SK-N-SH treated with all-trans-retinoic acid at 6 μM for 48 hours (cell line): ENCODE results near the gene PNPLA8.

ENCODE experiments used
- ATAC-seq: fragments of 200-7000 bp; cut with Tn5 transposase; 3 replicates; pipeline ENCODE4 v1.9.1; 2020; ENCODE audit warnings: mild to moderate bottlenecking, moderate library complexity
- ARNTL ChIP-seq: fragments of 450-650 bp; formaldehyde crosslinking; IDR thresholded peaks from 2 replicates; pipeline ENCODE4 v1.5.0; 2020; ENCODE audit warnings: low read depth, mild to moderate bottlenecking, moderate library complexity, borderline replicate concordance
- BACH2 ChIP-seq: fragments of 250-450 bp; sonication (Bioruptor Pico); IDR thresholded peaks from 2 replicates; pipeline ENCODE4 v1.9.0; 2021; ENCODE audit warnings: mild to moderate bottlenecking, borderline replicate concordance
- CSDC2 ChIP-seq: fragments of 250-450 bp; sonication (Bioruptor Pico); IDR thresholded peaks from 2 replicates; pipeline ENCODE4 v1.5.0; 2020; ENCODE audit warnings: mild to moderate bottlenecking, moderate library complexity
- ESRRG ChIP-seq: fragments of 250-450 bp; sonication (Bioruptor Pico); IDR thresholded peaks from 2 replicates; pipeline ENCODE4 v1.6.1; 2021; ENCODE audit warnings: mild to moderate bottlenecking
- GLIS3 ChIP-seq: fragments of 250-450 bp; sonication (Bioruptor Pico); IDR thresholded peaks from 2 replicates; pipeline ENCODE4 v1.5.0; 2020; ENCODE audit warnings: mild to moderate bottlenecking, moderate library complexity
- ISL1 ChIP-seq: fragments of 250-450 bp; sonication (Bioruptor Pico); IDR thresholded peaks from 2 replicates; pipeline ENCODE4 v2.1.2; 2022; ENCODE audit warnings: mild to moderate bottlenecking, moderate library complexity
- OSR1 ChIP-seq: fragments of 250-450 bp; sonication (Bioruptor Pico); IDR thresholded peaks from 2 replicates; pipeline ENCODE4 v1.8.0; 2022; ENCODE audit warnings: moderate library complexity, mild to moderate bottlenecking, inconsistent platforms
- PPARA ChIP-seq: fragments of 250-450 bp; sonication (Bioruptor Pico); IDR thresholded peaks from 2 replicates; pipeline ENCODE4 v1.5.0; 2020; ENCODE audit warnings: mild to moderate bottlenecking, borderline replicate concordance
- RARB ChIP-seq: fragments of 250-450 bp; sonication (Bioruptor Pico); IDR thresholded peaks from 2 replicates; pipeline ENCODE4 v1.8.0; 2021; ENCODE audit warnings: mild to moderate bottlenecking, moderate library complexity
- SNAI2 ChIP-seq: fragments of 250-450 bp; sonication (Bioruptor Pico); IDR thresholded peaks from 2 replicates; pipeline ENCODE4 v1.5.0; 2020; ENCODE audit warnings: mild to moderate bottlenecking, moderate library complexity
- TOX ChIP-seq: fragments of 250-450 bp; sonication (Bioruptor Pico); IDR thresholded peaks from 2 replicates; pipeline ENCODE4 v1.8.0; 2021; ENCODE audit warnings: mild to moderate bottlenecking, moderate library complexity, borderline replicate concordance
- ZC3H10 ChIP-seq: fragments of 250-450 bp; sonication (Bioruptor Pico); IDR thresholded peaks from 2 replicates; pipeline ENCODE4 v1.5.1; 2021; ENCODE audit warnings: mild to moderate bottlenecking, moderate library complexity
- ZFP3 ChIP-seq: fragments of 250-450 bp; sonication (Bioruptor Pico); IDR thresholded peaks from 2 replicates; pipeline ENCODE4 v1.5.0; 2020; ENCODE audit warnings: mild to moderate bottlenecking, moderate library complexity
- ZFP30 ChIP-seq: fragments of 450-650 bp; formaldehyde crosslinking; IDR thresholded peaks from 2 replicates; pipeline ENCODE4 v1.5.0; 2022; ENCODE audit warnings: mild to moderate bottlenecking, moderate library complexity
- ZNF565 ChIP-seq: fragments of 450-650 bp; formaldehyde crosslinking; conservative IDR thresholded peaks from 2 replicates; pipeline ENCODE4 v1.5.0; 2020; ENCODE audit warnings: low read depth, mild to moderate bottlenecking, moderate library complexity
- ZNF70 ChIP-seq: fragments of 450-650 bp; formaldehyde crosslinking; IDR thresholded peaks from 2 replicates; pipeline ENCODE4 v1.5.0; 2020; ENCODE audit warnings: mild to moderate bottlenecking, moderate library complexity
- ZNF8 ChIP-seq: fragments of 450-650 bp; formaldehyde crosslinking; IDR thresholded peaks from 2 replicates; pipeline ENCODE4 v1.5.0; 2020; ENCODE audit warnings: mild to moderate bottlenecking, moderate library complexity
- TF ChIP-seq, protein P1 (sequence below): fragments of 250-450 bp; sonication (Bioruptor Pico); IDR thresholded peaks from 2 replicates; pipeline ENCODE4 v1.8.0; 2020; ENCODE audit warnings: mild to moderate bottlenecking, moderate library complexity, borderline replicate concordance
- TF ChIP-seq, protein P2 (sequence below): fragments of 250-450 bp; sonication (Bioruptor Pico); IDR thresholded peaks from 2 replicates; pipeline ENCODE4 v1.5.1; 2021; ENCODE audit warnings: mild to moderate bottlenecking, moderate library complexity
- TF ChIP-seq, protein P3 (sequence below): fragments of 250-450 bp; sonication (Bioruptor Pico); IDR thresholded peaks from 2 replicates; pipeline ENCODE4 v1.5.1; 2020; ENCODE audit warnings: low read depth, mild to moderate bottlenecking, moderate library complexity
- TF ChIP-seq, protein P4 (sequence below): fragments of 250-450 bp; sonication (Bioruptor Pico); IDR thresholded peaks from 2 replicates; pipeline ENCODE4 v1.5.0; 2020; ENCODE audit warnings: mild to moderate bottlenecking, moderate library complexity
- TF ChIP-seq, protein P5 (sequence below): fragments of 250-450 bp; sonication (Bioruptor Pico); IDR thresholded peaks from 2 replicates; pipeline ENCODE4 v1.8.0; 2021; ENCODE audit warnings: low read depth, mild to moderate bottlenecking, moderate library complexity, borderline replicate concordance

Gene PNPLA8

DNA sequence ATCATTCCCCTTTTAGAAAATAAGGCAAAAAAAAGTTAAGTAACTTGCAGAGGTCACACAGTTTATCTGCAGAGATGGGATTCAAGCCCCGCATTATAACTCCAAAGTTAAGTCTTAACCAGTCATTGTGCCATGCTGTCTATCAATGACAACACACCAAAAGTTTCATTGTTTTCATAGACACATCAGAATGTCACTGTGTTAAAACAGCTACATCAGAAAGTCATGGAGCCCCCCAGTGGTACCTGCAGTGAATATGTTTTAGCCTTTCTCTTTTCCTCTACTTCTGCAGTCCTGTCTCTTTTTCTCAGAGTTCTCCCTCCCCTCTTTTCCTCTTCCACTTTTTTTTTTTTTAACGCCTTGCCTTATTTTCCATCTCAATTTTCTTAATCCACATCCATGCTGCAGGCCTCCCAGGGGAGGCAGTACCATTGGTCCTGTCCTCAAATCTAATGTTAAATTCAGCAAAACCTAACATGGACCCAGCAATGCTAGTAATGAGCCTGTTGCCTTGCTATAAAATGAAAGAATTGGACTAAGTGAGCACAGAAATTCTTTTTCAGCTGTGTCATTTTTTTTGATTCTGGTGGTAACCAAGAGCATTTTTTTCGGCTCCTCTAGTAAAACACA lies 65.9 kb downstream of the PNPLA8 start (continued):
- TF ChIP-seq, protein P1, sequence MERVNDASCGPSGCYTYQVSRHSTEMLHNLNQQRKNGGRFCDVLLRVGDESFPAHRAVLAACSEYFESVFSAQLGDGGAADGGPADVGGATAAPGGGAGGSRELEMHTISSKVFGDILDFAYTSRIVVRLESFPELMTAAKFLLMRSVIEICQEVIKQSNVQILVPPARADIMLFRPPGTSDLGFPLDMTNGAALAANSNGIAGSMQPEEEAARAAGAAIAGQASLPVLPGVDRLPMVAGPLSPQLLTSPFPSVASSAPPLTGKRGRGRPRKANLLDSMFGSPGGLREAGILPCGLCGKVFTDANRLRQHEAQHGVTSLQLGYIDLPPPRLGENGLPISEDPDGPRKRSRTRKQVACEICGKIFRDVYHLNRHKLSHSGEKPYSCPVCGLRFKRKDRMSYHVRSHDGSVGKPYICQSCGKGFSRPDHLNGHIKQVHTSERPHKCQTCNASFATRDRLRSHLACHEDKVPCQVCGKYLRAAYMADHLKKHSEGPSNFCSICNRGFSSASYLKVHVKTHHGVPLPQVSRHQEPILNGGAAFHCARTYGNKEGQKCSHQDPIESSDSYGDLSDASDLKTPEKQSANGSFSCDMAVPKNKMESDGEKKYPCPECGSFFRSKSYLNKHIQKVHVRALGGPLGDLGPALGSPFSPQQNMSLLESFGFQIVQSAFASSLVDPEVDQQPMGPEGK (CRISPR knock-in tag) = no peak
- no peak for TF ChIP-seq ISL1 (CRISPR knock-in tag)

DNA sequence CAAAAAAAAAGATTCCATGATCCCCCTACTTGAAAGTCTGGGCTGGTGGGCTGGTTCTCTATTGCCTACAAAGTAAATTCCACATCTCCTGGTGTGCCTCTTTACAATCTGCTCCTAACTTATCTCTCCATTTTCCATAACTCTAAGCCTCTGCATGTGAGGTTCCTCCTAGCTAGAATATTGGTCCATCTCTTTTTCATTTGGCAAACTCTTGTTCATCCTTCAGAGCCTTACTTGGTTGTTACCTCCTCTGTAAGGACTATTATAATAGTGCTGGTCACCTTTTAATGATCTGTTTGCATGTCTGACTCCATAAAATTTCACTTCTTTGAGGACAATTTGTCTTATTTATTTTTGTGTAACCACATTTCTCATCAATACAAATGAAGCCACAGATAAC lies 68.1 kb downstream of the PNPLA8 start:
- TF ChIP-seq ZFP3 (CRISPR knock-in tag) (peak; percentile 65; the same call in 1 of the 2 replicates), SNAI2 (CRISPR knock-in tag) (no peak)
- no peak for ATAC-seq

DNA sequence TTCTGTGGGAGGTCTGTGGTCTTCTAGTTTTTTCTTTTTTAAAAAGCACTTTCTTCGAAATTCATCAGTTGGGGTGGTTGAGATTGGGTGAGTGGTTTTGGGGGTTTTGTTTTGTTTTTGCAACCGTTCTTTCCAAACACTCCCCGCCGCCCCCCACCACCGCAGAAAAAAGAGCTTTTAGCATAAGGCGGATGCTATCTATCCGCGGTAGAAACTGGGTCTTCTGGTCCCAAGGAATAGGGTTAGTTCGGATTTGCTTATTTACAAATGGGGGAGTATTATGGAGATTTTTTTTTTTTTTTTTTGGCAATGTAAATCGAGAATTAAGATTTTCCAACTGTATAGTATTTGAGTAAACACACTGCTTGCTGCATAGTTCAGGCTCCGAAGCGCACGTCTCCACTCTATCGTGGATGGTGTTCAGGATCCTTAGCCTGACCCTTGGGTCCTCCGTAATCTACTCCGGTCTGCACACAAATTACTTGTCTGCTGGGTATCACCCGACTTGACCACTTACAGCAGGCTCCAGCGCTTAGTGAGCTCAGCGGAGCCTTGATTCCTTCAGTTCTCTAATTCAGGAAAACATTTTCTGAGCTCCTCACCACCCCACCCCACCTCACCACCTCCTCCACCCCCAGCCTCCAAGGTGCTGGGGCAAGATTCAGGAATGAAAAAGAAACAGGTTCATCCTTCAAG lies 68.9 kb downstream of the PNPLA8 start:
- TF ChIP-seq, protein P2, sequence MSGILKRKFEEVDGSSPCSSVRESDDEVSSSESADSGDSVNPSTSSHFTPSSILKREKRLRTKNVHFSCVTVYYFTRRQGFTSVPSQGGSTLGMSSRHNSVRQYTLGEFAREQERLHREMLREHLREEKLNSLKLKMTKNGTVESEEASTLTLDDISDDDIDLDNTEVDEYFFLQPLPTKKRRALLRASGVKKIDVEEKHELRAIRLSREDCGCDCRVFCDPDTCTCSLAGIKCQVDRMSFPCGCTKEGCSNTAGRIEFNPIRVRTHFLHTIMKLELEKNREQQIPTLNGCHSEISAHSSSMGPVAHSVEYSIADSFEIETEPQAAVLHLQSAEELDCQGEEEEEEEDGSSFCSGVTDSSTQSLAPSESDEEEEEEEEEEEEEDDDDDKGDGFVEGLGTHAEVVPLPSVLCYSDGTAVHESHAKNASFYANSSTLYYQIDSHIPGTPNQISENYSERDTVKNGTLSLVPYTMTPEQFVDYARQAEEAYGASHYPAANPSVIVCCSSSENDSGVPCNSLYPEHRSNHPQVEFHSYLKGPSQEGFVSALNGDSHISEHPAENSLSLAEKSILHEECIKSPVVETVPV = no peak
- TF ChIP-seq ZFP3 (CRISPR knock-in tag) = no peak
- TF ChIP-seq OSR1 (CRISPR knock-in tag) = no peak
- TF ChIP-seq, protein P3, sequence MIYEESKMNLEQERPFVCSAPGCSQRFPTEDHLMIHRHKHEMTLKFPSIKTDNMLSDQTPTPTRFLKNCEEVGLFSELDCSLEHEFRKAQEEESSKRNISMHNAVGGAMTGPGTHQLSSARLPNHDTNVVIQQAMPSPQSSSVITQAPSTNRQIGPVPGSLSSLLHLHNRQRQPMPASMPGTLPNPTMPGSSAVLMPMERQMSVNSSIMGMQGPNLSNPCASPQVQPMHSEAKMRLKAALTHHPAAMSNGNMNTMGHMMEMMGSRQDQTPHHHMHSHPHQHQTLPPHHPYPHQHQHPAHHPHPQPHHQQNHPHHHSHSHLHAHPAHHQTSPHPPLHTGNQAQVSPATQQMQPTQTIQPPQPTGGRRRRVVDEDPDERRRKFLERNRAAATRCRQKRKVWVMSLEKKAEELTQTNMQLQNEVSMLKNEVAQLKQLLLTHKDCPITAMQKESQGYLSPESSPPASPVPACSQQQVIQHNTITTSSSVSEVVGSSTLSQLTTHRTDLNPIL (CRISPR knock-in tag) = no peak
- TF ChIP-seq, protein P4, sequence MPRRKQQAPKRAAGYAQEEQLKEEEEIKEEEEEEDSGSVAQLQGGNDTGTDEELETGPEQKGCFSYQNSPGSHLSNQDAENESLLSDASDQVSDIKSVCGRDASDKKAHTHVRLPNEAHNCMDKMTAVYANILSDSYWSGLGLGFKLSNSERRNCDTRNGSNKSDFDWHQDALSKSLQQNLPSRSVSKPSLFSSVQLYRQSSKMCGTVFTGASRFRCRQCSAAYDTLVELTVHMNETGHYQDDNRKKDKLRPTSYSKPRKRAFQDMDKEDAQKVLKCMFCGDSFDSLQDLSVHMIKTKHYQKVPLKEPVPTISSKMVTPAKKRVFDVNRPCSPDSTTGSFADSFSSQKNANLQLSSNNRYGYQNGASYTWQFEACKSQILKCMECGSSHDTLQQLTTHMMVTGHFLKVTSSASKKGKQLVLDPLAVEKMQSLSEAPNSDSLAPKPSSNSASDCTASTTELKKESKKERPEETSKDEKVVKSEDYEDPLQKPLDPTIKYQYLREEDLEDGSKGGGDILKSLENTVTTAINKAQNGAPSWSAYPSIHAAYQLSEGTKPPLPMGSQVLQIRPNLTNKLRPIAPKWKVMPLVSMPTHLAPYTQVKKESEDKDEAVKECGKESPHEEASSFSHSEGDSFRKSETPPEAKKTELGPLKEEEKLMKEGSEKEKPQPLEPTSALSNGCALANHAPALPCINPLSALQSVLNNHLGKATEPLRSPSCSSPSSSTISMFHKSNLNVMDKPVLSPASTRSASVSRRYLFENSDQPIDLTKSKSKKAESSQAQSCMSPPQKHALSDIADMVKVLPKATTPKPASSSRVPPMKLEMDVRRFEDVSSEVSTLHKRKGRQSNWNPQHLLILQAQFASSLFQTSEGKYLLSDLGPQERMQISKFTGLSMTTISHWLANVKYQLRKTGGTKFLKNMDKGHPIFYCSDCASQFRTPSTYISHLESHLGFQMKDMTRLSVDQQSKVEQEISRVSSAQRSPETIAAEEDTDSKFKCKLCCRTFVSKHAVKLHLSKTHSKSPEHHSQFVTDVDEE = no peak
- no peak for TF ChIP-seq ESRRG
- TF ChIP-seq ZC3H10 = no peak
- no peak for TF ChIP-seq CSDC2
- TF ChIP-seq, protein P5, sequence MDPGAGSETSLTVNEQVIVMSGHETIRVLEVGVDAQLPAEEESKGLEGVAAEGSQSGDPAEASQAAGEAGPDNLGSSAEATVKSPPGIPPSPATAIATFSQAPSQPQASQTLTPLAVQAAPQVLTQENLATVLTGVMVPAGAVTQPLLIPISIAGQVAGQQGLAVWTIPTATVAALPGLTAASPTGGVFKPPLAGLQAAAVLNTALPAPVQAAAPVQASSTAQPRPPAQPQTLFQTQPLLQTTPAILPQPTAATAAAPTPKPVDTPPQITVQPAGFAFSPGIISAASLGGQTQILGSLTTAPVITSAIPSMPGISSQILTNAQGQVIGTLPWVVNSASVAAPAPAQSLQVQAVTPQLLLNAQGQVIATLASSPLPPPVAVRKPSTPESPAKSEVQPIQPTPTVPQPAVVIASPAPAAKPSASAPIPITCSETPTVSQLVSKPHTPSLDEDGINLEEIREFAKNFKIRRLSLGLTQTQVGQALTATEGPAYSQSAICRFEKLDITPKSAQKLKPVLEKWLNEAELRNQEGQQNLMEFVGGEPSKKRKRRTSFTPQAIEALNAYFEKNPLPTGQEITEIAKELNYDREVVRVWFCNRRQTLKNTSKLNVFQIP (CRISPR knock-in tag) = no peak
- TF ChIP-seq ZNF565 (CRISPR knock-in tag) = no peak
- TF ChIP-seq RARB = no peak
- TF ChIP-seq, protein P1 (CRISPR knock-in tag) = no peak
- TF ChIP-seq BACH2 (CRISPR knock-in tag) = no peak
- TF ChIP-seq ZFP30 (CRISPR knock-in tag) = no peak
- TF ChIP-seq GLIS3 (CRISPR knock-in tag) = no peak
- TF ChIP-seq PPARA (CRISPR knock-in tag) = no peak
- TF ChIP-seq ARNTL (CRISPR knock-in tag) = no peak
- TF ChIP-seq ZNF8 (CRISPR knock-in tag) = no peak
- no peak for TF ChIP-seq TOX
- no peak for TF ChIP-seq ZNF70 (CRISPR knock-in tag)
- no peak for ATAC-seq
